Measurements from ENCODE around the gene SYCP3. TPM values are rescaled to one million over a fixed set of nuclear protein-coding genes. Genes with fewer than 3 reads are reported as not detected.

The SYCP3 gene
- total and polyA plus RNA-seq, 2 of the 8 experiments (the other 6 are each of a cell fraction or from before 2014, with no cell fraction given): 0.02 to 0.07 TPM

GRCh38 chr12:101697197-101697929 lies 41.9 kb downstream of the SYCP3 start, which contains the start of gene CHPT1 (continued):
- TF ChIP-seq MAX (IDR thresholded peaks at IDR 0.05): peak; percentile 22; the same call in 1 of the 2 replicates
- TF ChIP-seq BCL11A (IDR thresholded peaks at IDR 0.05; ENCODE audit: low read depth in 2 of 2, low read length in 2 of 2): no peak
- TF ChIP-seq RAD21 (IDR thresholded peaks at IDR 0.05 in 1 of 2, conservative IDR thresholded peaks at IDR 0.05 in 1 of 2; ENCODE audit: low read depth in 2 of 2, low read length in 2 of 2): 0 out of 4 replicates have a peak, but pooled peaks of 1 of the 2 experiments have one; percentile 6
- peak; percentile 21 for TF ChIP-seq ASH2L (IDR thresholded peaks at IDR 0.05; ENCODE audit: low read length)
- no peak for TF ChIP-seq E2F6 (IDR thresholded peaks at IDR 0.05)
- TF ChIP-seq YY1 (IDR thresholded peaks at IDR 0.05; ENCODE audit: low read depth, low read length): peak; percentile 55; the same call in 1 of the 2 replicates
- peak; percentile 54 for TF ChIP-seq KDM4A (IDR thresholded peaks at IDR 0.05; ENCODE audit: low read depth, low read length, severe bottlenecking)
- TF ChIP-seq NANOG (IDR thresholded peaks at IDR 0.05; ENCODE audit: insufficient read depth, low read depth, low read length, poor library complexity, severe bottlenecking): no peak
- TF ChIP-seq CBX8 (IDR thresholded peaks at IDR 0.05; ENCODE audit: borderline replicate concordance, low read depth, low read length): no peak
- no peak for TF ChIP-seq TEAD4 (IDR thresholded peaks at IDR 0.05; ENCODE audit: low read depth, low read length)
- peak; percentile 65; the same call in 1 of the 2 replicates for TF ChIP-seq TAF1 (IDR thresholded peaks at IDR 0.05; ENCODE audit: low read depth, low read length)
- no peak for TF ChIP-seq BRCA1 (IDR thresholded peaks at IDR 0.05; ENCODE audit: low read depth, low read length)

All from H1 (cell line).